ENCODE measurements around the gene RIPK3. TPM values are rescaled to one million over a fixed set of nuclear protein-coding genes. Genes with fewer than 3 reads are reported as not detected.

RIPK3 gene
- total RNA-seq, 2 experiments from 2014 or later: 5.9 to 6.5 TPM

- Mint-ChIP-seq H3K4me3 (no peak overlapping the region), H3K9me3 (no peaks in the 10 kb centered on the region), H3K4me1 (ENCODE audit: low read depth) (peaks cover 12% of the 10 kb centered on the region), H3K27ac (no peak overlapping the region), H3K27me3 (peaks cover 10% of the 10 kb centered on the region), H3K36me3 (ENCODE audit: low read depth) (no peaks in the 10 kb centered on the region)
- ChIA-PET POLR2A (no interaction called here), CTCF (interaction anchor here (1.0 to 12.7 kb wide), 6 partner anchors 10 to 94 kb away, joined by 3 to 454 read pairs (median 32); partner anchors contain the start of genes ADCY4, CBLN3 and KHNYN)
- DNase-seq: no peak
- no peak for ATAC-seq
- TF ChIP-seq CTCF (IDR thresholded peaks at IDR 0.05): no peak
- intact Hi-C loops (cut with micrococcal nuclease): no loop called here
Measured at GRCh38 chr14:24342889-24343288, 3.1 kb upstream of the RIPK3 start.

- ATAC-seq (no peak), DNase-seq (no peak)
- H3K27me3 Mint-ChIP-seq: peaks cover 6% of the 10 kb centered on the region
- H3K27ac Mint-ChIP-seq: no peak overlapping the region
- POLR2A ChIA-PET: interaction anchor here (1.0 to 4.8 kb wide), 3 partner anchors 11 to 90 kb away, joined by 3 to 40 read pairs (median 3); partner anchors contain the start of genes CBLN3 and KHNYN
- intact Hi-C loops (cut with micrococcal nuclease): no loop called here
- no peak overlapping the region for H3K4me3 Mint-ChIP-seq
- H3K4me1 Mint-ChIP-seq (ENCODE audit: low read depth): peaks cover 13% of the 10 kb centered on the region
- H3K9me3 Mint-ChIP-seq: no peaks in the 10 kb centered on the region
- no peaks in the 10 kb centered on the region for H3K36me3 Mint-ChIP-seq (ENCODE audit: low read depth)
- TF ChIP-seq CTCF (IDR thresholded peaks at IDR 0.05): no peak
- CTCF ChIA-PET: interaction anchor here (0.7 to 12.7 kb wide), 8 partner anchors 9 to 99 kb away, joined by 3 to 454 read pairs (median 5); partner anchors contain the start of genes CBLN3 and KHNYN
Measured at GRCh38 chr14:24340606-24341005, 815 bp upstream of the RIPK3 start.

- no peaks in the 10 kb centered on the region for H3K9me3 Mint-ChIP-seq
- POLR2A ChIA-PET: interaction anchor here (0.6 to 4.8 kb wide), 5 partner anchors 90 to 677 kb away, joined by 3 to 40 read pairs (median 4); partner anchors contain the start of genes CBLN3, CHMP4A, KHNYN and SDR39U1
- intact Hi-C loops (cut with micrococcal nuclease): loop anchor here (5.0 kb wide), 1 partner anchor 33 kb away; no protein-coding TSS in a partner anchor
- peaks cover 22% of the 10 kb centered on the region for H3K4me1 Mint-ChIP-seq (ENCODE audit: low read depth)
- ATAC-seq (no peak), DNase-seq (no peak)
- CTCF ChIA-PET: interaction anchor here (1.6 to 12.7 kb wide), 4 partner anchors 28 to 103 kb away, joined by 4 to 454 read pairs (median 32); partner anchors contain the start of genes CBLN3, KHNYN, LTB4R and SDR39U1
- TF ChIP-seq CTCF (IDR thresholded peaks at IDR 0.05): no peak
- no peak overlapping the region for H3K27ac Mint-ChIP-seq
- H3K27me3 Mint-ChIP-seq: peaks cover 15% of the 10 kb centered on the region
- H3K36me3 Mint-ChIP-seq (ENCODE audit: low read depth): peaks cover 3% of the 10 kb centered on the region
- peak overlapping the region; percentile 85 for H3K4me3 Mint-ChIP-seq
Measured at GRCh38 chr14:24338843-24339242, 948 bp downstream of the RIPK3 start.

GRCh38 chr14:24337824-24338175 is 2.0 kb downstream of the RIPK3 start:
- ChIA-PET CTCF (interaction anchor here (0.7 to 12.7 kb wide), 7 partner anchors 26 to 99 kb away, joined by 3 to 454 read pairs (median 5); partner anchors contain the start of genes CBLN3, CIDEB, KHNYN and LTB4R), POLR2A (interaction anchor here (0.6 to 4.8 kb wide), 6 partner anchors 91 to 1143 kb away, joined by 3 to 40 read pairs (median 3); partner anchors contain the start of genes CBLN3, KHNYN and SDR39U1)
- intact Hi-C loops (cut with micrococcal nuclease): loop anchor here (5.0 kb wide), 1 partner anchor 35 kb away; no protein-coding TSS in a partner anchor

More at GRCh38 chr14:24337824-24338175, 2.0 kb downstream of the RIPK3 start:
- Mint-ChIP-seq H3K4me1 (ENCODE audit: low read depth) (peaks cover 27% of the 10 kb centered on the region), H3K27me3 (peaks cover 21% of the 10 kb centered on the region), H3K36me3 (ENCODE audit: low read depth) (peaks cover 3% of the 10 kb centered on the region), H3K9me3 (no peaks in the 10 kb centered on the region), H3K4me3 (no peak overlapping the region), H3K27ac (no peak overlapping the region)
- no peak for DNase-seq
- TF ChIP-seq CTCF (IDR thresholded peaks at IDR 0.05): no peak
- no peak for ATAC-seq
